ENCODE measurements around the gene KYAT1.

KYAT1 gene

GRCh38 chr9:128835246-128836210 is 46.2 kb downstream of the KYAT1 start:
- DNase-seq, result no peak

GRCh38 chr9:128833696-128834095 is 48.1 kb downstream of the KYAT1 start:
- DNase-seq, result no peak

- DNase-seq, result peak; percentile 96
These were observed 52.1 kb downstream of the KYAT1 start, which contains the start of gene SPOUT1 for GRCh38 chr9:128829477-128830251. Gene SPOUT1 (minus strand): TSS chr9:128829794. CDS start chr9:128829780, 14 bp downstream.

GRCh38 chr9:128828719-128829452 is 52.9 kb downstream of the KYAT1 start:
- DNase-seq, result no peak

- DNase-seq, result no peak
These were observed 53.5 kb downstream of the KYAT1 start for GRCh38 chr9:128828267-128828666.

- no peak for DNase-seq
These were observed 55.6 kb downstream of the KYAT1 start for GRCh38 chr9:128825923-128826700.

GRCh38 chr9:128824911-128825310 is 56.8 kb downstream of the KYAT1 start:
- DNase-seq, result no peak

GRCh38 chr9:128823903-128824406 is 57.8 kb downstream of the KYAT1 start:
- no peak for DNase-seq

- no peak for DNase-seq
These were observed 58.3 kb downstream of the KYAT1 start for GRCh38 chr9:128823362-128823902.

GRCh38 chr9:128822407-128823042 is 59.2 kb downstream of the KYAT1 start:
- no peak for DNase-seq

- no peak for DNase-seq
These were observed 60.0 kb downstream of the KYAT1 start for GRCh38 chr9:128821584-128822406.

GRCh38 chr9:128820665-128821583 is 60.8 kb downstream of the KYAT1 start:
- no peak for DNase-seq

- DNase-seq, result no peak
These were observed 61.8 kb downstream of the KYAT1 start for GRCh38 chr9:128819716-128820664.

- DNase-seq, result peak; percentile 66
These were observed 62.7 kb downstream of the KYAT1 start for GRCh38 chr9:128818839-128819715.

GRCh38 chr9:128818099-128818838 is 63.5 kb downstream of the KYAT1 start, which contains the start of gene ENDOG:
Gene ENDOG (plus strand): TSS chr9:128818500. CDS start chr9:128818685, 185 bp downstream.
- DNase-seq, result peak; percentile 99

- DNase-seq, result no peak
These were observed 70.9 kb downstream of the KYAT1 start for GRCh38 chr9:128810873-128811272.
